HG03558 (cell line): ENCODE results near the gene ARHGAP10.

ENCODE experiments used
- ATAC-seq: cut with Tn5 transposase; IDR thresholded peaks from one replicate; pipeline ENCODE4 v1.9.1; 2021; ENCODE audit warnings: moderate number of reproducible peaks; ENCODE audit not compliant: unreplicated experiment; ENCODE audit errors: extremely low read depth

Gene ARHGAP10

GRCh38 chr4:147840838-147841738 is 109.2 kb downstream of the ARHGAP10 start:
- peak; percentile 57 for ATAC-seq

GRCh38 chr4:147842573-147842972 is 110.7 kb downstream of the ARHGAP10 start:
- no peak for ATAC-seq

- ATAC-seq = no peak
Observed at GRCh38 chr4:147843162-147843561, 111.3 kb downstream of the ARHGAP10 start.

- ATAC-seq = no peak
Observed at GRCh38 chr4:147844781-147845180, 112.9 kb downstream of the ARHGAP10 start.

- ATAC-seq = peak; percentile 53
Observed at GRCh38 chr4:147846318-147847155, 114.6 kb downstream of the ARHGAP10 start.

- no peak for ATAC-seq
Observed at GRCh38 chr4:147847751-147848590, 116.1 kb downstream of the ARHGAP10 start.

- ATAC-seq = no peak
Observed at GRCh38 chr4:147848634-147849033, 116.7 kb downstream of the ARHGAP10 start.

- ATAC-seq = no peak
Observed at GRCh38 chr4:147851135-147851534, 119.2 kb downstream of the ARHGAP10 start.

GRCh38 chr4:147853706-147854105 is 121.8 kb downstream of the ARHGAP10 start:
- no peak for ATAC-seq

GRCh38 chr4:147854154-147854553 is 122.3 kb downstream of the ARHGAP10 start:
- no peak for ATAC-seq

- no peak for ATAC-seq
Observed at GRCh38 chr4:147855571-147856009, 123.7 kb downstream of the ARHGAP10 start.

- ATAC-seq = no peak
Observed at GRCh38 chr4:147860960-147861359, 129.1 kb downstream of the ARHGAP10 start.

- ATAC-seq = no peak
Observed at GRCh38 chr4:147862043-147862692, 130.3 kb downstream of the ARHGAP10 start.

GRCh38 chr4:147863111-147863747 is 131.3 kb downstream of the ARHGAP10 start:
- no peak for ATAC-seq

GRCh38 chr4:147863808-147864472 is 132.1 kb downstream of the ARHGAP10 start:
- no peak for ATAC-seq

- ATAC-seq = no peak
Observed at GRCh38 chr4:147864607-147865006, 132.7 kb downstream of the ARHGAP10 start.

GRCh38 chr4:147865926-147866325 is 134.0 kb downstream of the ARHGAP10 start:
- no peak for ATAC-seq

- peak; percentile 76 for ATAC-seq
Observed at GRCh38 chr4:147866532-147867271, 134.8 kb downstream of the ARHGAP10 start.
